GM12872 (cell line): ENCODE measurements around the gene SLC25A13.
A peak's percentile ranks its signal among the peaks of the same experiment; 100 is the strongest.

Source experiments
- TF ChIP-seq, protein P1 (sequence below): IDR thresholded peaks from 3 replicates; pipeline ENCODE4 v1.5.1; 2011; ENCODE audit warnings: low read depth, mild to moderate bottlenecking, low read length, moderate library complexity; ENCODE audit not compliant: insufficient read depth

SLC25A13 gene

DNA sequence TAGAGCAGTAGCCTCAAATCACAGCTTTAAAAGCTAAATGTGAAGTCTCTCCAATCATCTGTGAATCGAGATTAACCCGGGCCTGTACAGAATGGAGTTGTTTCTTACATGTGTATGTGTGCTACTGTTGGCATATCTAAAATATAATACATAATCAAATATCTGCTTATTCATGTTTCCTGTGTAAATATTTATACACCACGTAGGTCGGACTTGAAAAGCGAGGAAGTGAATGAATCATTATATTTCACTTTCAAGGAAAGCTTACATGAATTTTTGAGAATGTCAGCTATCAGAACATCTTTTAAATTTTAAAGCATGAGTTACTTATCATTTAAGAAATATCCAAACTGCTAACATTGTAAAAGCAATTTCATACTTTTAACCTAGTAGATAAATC is 233.3 kb downstream of the SLC25A13 start:
- TF ChIP-seq, protein P1, sequence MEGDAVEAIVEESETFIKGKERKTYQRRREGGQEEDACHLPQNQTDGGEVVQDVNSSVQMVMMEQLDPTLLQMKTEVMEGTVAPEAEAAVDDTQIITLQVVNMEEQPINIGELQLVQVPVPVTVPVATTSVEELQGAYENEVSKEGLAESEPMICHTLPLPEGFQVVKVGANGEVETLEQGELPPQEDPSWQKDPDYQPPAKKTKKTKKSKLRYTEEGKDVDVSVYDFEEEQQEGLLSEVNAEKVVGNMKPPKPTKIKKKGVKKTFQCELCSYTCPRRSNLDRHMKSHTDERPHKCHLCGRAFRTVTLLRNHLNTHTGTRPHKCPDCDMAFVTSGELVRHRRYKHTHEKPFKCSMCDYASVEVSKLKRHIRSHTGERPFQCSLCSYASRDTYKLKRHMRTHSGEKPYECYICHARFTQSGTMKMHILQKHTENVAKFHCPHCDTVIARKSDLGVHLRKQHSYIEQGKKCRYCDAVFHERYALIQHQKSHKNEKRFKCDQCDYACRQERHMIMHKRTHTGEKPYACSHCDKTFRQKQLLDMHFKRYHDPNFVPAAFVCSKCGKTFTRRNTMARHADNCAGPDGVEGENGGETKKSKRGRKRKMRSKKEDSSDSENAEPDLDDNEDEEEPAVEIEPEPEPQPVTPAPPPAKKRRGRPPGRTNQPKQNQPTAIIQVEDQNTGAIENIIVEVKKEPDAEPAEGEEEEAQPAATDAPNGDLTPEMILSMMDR = no peak

DNA sequence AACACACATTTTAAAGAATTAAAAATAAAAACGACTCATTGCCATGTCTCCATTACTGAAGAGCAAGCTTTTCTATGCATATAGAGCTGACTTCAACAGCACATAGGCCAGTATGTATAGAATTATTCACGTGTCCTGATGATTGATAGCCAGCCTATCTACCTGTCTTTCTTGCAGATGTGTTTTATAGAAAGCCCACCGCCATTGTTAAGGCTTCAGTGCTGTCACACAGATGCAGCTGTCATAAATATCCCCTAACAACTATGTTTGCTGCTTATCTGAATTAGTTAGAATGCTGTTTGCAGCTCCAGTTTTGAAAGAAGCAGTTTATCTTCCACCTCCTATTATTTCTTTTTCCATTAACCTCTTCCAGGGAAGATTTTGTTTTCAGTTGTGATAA is 235.9 kb downstream of the SLC25A13 start:
- TF ChIP-seq, protein P1 = no peak

DNA sequence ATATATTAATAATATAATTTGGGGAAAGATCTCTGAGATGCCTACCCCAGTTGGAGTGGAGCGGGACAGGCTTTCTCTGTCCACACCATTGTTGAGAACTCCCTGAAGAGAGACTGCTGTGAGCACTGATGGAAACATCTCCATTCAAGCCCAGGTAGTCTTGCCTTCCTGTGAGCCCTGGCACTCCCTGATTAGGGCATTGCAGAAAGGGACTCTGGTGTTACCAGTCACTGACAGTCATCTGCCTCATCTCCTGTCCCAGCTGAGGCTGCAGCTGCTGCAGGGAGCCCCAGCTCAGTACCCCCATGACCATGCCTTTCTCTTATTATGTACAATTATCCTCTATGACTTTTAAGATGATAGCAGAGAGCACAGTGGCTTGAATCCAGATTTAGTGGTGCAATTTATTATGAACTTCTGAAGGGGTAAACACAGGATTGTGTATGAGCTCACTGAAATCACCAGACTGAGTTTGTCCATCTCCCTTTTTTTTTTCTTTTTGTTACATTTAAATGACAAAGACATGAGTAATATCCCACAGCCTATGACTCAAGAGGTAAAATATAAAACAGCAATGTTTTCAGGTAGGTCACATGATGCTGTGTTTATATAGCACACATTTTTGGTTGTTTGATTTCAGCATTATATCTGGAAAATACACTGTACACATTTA is 236.9 kb downstream of the SLC25A13 start:
- TF ChIP-seq, protein P1 = no peak

DNA sequence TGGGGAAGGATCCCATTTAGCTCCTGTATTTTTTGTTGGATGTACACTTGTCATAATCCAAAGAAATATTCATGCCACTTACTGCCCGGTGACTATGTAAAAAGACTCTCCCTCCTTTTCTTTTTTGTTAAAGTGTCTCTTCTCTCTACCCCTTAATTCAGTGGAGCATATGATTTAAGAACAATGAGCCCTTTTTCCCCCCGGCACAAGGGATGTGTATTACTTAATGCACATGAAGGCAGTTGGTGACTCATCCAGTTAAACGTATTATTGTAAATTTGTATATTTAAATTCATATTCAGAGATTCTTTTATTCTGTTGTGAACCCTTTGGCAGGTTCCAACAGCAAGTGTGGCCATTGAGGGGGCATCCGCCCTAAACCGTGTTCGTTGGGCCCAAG is 241.9 kb downstream of the SLC25A13 start:
- TF ChIP-seq, protein P1 = no peak

DNA sequence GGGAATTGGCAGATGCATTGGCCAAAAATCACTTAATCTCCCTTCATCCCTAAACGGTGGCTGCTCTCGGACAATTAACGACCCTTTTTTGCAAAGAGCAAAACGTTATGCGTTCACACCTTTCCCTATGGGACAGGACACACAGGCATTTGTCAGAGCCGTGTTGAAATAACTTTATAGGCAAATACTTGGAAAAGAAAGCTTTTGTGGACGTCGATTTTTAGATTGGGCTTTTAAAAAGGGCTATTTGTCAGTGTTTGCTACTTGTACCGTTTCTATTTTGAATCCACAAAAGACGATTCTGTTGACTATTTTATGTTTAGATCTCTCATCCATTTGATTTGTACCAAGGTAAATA is 245.6 kb downstream of the SLC25A13 start:
- TF ChIP-seq, protein P1 = no peak

DNA sequence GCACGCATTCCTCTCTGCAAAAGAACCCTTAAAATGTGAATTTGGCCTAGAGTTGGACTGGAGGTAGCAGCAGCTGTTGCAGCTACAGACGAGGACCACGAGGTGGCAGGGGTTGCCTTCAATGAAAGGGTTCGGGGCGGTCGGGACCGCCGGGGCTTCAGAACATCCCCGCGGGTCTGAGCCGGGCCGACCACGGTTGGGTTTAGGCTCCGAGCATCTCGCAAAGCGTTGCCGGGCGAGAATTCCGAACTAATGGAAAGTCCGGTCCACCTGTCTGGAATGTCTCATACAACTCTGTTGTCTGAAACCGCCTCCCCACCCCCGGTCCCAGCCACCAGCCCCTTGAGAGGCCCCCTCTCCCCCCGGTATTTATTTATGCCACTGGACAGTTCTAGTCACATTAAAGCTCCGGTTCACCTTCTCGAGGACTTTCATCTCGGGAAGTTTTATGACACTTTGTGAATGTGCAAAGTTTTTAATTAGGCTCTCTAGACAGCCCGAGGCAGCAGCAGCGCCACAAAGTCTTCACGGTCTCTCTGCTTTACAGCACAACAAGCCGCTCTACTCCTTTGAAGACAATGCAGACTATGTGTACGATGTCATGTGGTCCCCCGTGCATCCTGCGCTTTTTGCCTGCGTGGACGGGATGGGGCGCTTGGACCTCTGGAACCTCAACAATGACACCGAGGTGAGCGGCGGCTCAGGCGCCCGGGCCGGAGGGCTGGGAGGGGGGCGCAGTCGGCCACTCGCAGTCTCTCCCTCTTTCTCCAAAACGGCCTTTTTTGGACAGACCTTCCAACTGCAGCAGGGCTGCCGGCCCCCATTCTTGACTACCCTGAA is 246.2 kb downstream of the SLC25A13 start:
- TF ChIP-seq, protein P1 = peak; percentile 85

DNA sequence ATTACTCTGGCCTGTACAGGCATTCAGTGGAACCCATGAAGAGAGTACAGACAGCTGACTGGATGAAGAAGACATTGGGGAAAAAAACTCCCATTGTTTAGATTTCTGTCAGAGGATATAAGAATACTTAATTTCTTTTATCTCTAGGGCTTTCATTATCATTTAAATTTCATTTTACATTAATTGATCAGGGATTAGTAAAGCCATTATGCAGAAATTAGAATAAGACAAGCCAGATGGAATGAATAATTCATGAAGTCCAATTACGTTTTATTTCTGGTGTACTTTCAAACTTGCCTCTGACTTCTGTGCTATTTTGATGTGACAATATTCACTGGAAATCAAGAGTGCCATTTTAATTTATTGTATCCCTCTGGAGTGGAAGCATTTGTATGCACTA is 247.0 kb downstream of the SLC25A13 start:
- TF ChIP-seq, protein P1 = no peak
